HL-60 (cell line): Measurements from ENCODE around the gene FRMPD4.

Experiments used
- DNase-seq, 2 experiments: peaks; one replicate each; pipeline ENCODE4 v3.0.0-alpha.2; 2010 to 2020; ENCODE audit warnings: low read depth in 1 of 2, low spot score in 1 of 2
- H3K27ac ChIP-seq: fragments of 250-450 bp; sonication (Bioruptor Pico); replicated peaks from 2 replicates; pipeline ENCODE4 v1.5.1; 2020; ENCODE audit warnings: mild to moderate bottlenecking, moderate library complexity
- H3K27me3 ChIP-seq: fragments of 250-450 bp; sonication (Bioruptor Pico); 2 replicates; pipeline ENCODE4 v1.5.1; 2021; ENCODE audit warnings: mild to moderate bottlenecking, moderate library complexity; ENCODE audit not compliant: insufficient read depth, poor library complexity, severe bottlenecking
- H3K4me3 ChIP-seq: replicated peaks from 2 replicates; pipeline ENCODE4 v1.5.1; 2011; ENCODE audit warnings: mild to moderate bottlenecking, control low read depth, low read length; ENCODE audit not compliant: insufficient read depth
- GABPA ChIP-seq: IDR thresholded peaks from 2 replicates; pipeline ENCODE4 v1.6.1; 2012; ENCODE audit warnings: low read depth
- POLR2AphosphoS5 ChIP-seq: IDR thresholded peaks from 2 replicates; pipeline ENCODE4 v1.6.1; 2012; ENCODE audit warnings: low read depth
- SPI1 ChIP-seq: IDR thresholded peaks from 2 replicates; pipeline ENCODE4 v1.6.1; 2012; ENCODE audit warnings: low read depth, mild to moderate bottlenecking, borderline replicate concordance
- long read RNA-seq: library from polyadenylated mRNA; unstranded; transcript quantifications from one replicate; pipeline ENCODE4 v2.0.0, GENCODE V29; 2020
- TF ChIP-seq, protein P1 (sequence below): IDR thresholded peaks from one replicate; pipeline ENCODE4 v1.5.1; 2011; ENCODE audit warnings: low read length, control low read depth, inconsistent platforms; ENCODE audit not compliant: insufficient read depth
- TF ChIP-seq, protein P2 (sequence below): IDR thresholded peaks from 2 replicates; pipeline ENCODE4 v1.6.1; 2012; ENCODE audit warnings: low read depth; ENCODE audit not compliant: insufficient replicate concordance

Gene FRMPD4
- long read RNA-seq, partial matches to known transcripts, result 0 of 1 reads
- long read RNA-seq, other reads (novel, unspliced or antisense), result 1 of 1 reads

DNA sequence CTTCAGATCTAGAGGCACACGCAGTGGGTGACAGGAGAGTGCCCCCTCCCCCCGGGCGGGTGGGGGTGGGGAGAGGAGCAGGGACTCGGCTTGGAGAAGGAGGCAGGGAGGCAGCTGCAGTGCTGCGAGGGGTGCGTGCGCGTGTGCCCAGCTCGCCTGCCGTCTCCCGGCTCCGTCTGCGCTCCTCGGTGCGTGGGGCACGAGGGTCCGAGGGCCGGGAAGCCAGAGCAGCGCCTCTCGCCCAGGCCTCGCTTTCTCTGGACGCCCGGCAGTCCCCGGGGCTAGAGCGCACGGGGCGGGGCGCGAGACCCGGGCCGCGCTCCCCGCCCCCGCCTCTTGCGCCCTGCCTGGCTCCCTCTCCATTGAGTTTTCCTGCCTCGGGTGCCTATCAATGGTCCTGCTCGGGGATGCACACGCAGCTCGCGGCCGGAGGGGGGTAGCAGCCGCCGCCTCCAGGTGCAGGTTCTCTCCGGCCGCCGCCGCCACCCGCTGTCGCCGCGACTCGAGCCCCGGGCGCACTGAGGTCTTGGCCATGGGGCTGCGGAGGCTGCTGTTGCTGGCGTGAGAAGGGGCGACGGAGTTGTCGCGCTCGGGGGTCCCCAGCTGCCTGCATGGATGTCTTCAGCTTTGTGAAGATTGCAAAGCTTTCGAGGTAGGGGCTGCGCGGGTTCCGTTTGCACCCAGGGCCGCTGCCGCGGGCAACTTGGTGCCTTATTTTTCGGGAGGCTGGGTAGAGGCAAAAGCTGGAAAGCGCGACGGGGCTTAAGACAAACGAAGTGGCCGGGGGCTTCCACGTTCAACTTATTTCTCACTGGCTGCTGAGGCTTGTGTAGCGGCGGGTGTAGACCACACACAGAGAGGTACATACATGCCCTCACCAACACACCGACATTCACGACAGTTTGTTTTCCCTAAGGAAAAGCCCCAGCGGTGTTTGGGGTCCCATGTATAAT is at the start of gene FRMPD4:
Gene FRMPD4 (plus strand): TSS at position 113 of the 953 bp plus-strand sequence. CDS start 499 bp downstream, at position 612.
- H3K27me3 ChIP-seq, result peaks cover 3% of the 10 kb centered on the region
- DNase-seq, result no peak
- H3K27ac ChIP-seq, result no peak within 1 kb of the TSS
- TF ChIP-seq, protein P1, sequence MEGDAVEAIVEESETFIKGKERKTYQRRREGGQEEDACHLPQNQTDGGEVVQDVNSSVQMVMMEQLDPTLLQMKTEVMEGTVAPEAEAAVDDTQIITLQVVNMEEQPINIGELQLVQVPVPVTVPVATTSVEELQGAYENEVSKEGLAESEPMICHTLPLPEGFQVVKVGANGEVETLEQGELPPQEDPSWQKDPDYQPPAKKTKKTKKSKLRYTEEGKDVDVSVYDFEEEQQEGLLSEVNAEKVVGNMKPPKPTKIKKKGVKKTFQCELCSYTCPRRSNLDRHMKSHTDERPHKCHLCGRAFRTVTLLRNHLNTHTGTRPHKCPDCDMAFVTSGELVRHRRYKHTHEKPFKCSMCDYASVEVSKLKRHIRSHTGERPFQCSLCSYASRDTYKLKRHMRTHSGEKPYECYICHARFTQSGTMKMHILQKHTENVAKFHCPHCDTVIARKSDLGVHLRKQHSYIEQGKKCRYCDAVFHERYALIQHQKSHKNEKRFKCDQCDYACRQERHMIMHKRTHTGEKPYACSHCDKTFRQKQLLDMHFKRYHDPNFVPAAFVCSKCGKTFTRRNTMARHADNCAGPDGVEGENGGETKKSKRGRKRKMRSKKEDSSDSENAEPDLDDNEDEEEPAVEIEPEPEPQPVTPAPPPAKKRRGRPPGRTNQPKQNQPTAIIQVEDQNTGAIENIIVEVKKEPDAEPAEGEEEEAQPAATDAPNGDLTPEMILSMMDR, result no peak
- TF ChIP-seq, protein P2, sequence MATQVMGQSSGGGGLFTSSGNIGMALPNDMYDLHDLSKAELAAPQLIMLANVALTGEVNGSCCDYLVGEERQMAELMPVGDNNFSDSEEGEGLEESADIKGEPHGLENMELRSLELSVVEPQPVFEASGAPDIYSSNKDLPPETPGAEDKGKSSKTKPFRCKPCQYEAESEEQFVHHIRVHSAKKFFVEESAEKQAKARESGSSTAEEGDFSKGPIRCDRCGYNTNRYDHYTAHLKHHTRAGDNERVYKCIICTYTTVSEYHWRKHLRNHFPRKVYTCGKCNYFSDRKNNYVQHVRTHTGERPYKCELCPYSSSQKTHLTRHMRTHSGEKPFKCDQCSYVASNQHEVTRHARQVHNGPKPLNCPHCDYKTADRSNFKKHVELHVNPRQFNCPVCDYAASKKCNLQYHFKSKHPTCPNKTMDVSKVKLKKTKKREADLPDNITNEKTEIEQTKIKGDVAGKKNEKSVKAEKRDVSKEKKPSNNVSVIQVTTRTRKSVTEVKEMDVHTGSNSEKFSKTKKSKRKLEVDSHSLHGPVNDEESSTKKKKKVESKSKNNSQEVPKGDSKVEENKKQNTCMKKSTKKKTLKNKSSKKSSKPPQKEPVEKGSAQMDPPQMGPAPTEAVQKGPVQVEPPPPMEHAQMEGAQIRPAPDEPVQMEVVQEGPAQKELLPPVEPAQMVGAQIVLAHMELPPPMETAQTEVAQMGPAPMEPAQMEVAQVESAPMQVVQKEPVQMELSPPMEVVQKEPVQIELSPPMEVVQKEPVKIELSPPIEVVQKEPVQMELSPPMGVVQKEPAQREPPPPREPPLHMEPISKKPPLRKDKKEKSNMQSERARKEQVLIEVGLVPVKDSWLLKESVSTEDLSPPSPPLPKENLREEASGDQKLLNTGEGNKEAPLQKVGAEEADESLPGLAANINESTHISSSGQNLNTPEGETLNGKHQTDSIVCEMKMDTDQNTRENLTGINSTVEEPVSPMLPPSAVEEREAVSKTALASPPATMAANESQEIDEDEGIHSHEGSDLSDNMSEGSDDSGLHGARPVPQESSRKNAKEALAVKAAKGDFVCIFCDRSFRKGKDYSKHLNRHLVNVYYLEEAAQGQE, result no peak
- TF ChIP-seq SPI1 (no peak), POLR2AphosphoS5 (no peak), GABPA (no peak)
- no peak within 1 kb of the TSS for H3K4me3 ChIP-seq

DNA sequence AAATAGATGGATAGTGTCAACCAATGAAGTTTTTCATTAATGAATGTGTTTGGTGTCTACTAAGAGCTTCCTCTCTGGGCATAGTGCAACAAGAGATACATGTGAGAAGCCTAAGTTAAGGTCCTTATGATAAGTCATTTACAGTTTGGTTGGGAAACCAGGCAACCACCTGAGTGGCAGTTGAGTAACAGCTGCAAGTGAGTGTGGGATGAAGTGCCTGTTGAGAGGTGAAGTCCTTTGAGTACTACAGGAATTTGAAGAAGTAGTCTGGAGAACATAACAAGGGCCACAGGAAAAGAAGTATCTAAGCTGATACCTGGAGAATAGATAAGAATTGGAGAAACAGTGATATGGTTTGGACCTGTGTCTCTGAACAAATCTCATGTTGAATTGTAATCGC is 48.5 kb upstream of the FRMPD4 start:
- no peak for DNase-seq
- Histone ChIP-seq H3K4me3 (no peak overlapping the region), H3K27me3 (no peaks in the 10 kb centered on the region), H3K27ac (no peak overlapping the region)
- TF ChIP-seq, protein P2, result no peak
- TF ChIP-seq SPI1, result no peak
- no peak for TF ChIP-seq GABPA
- no peak for TF ChIP-seq POLR2AphosphoS5
- TF ChIP-seq, protein P1, result no peak

DNA sequence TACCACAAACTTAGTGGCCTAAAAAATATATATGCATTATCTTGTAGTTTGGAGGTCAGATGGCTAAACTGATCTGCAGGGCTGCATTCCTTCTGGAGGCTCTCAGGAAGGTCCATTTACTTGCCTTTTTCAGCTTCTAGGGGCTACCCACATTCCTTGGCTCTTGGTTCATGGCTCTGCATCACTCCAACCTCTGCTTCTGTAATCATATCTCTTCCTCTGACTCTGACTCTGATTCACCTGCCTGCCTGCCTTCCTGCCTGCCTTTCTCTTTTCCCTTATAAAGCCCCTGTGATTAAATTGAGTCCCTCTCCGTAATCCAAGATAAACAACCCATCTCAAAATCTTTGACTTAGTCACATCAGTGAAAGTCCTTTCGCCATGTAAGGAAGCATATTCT is 25.0 kb upstream of the FRMPD4 start:
- TF ChIP-seq, protein P1, result no peak
- no peak overlapping the region for H3K27ac ChIP-seq
- no peak overlapping the region for H3K4me3 ChIP-seq
- no peaks in the 10 kb centered on the region for H3K27me3 ChIP-seq
- no peak for DNase-seq
